Pancreas (tissue), 10 donors: ENCODE results near the gene NEURL4. TPM values are rescaled to one million over a fixed set of nuclear protein-coding genes. Genes with fewer than 3 reads are reported as not detected.

Experiments used
- ATAC-seq, 4 donors: fragments of 200-7000 bp; cut with Tn5 transposase; one replicate each; pipeline versions ENCODE4 v1.8.0 to v1.9.1; 2020; ENCODE audit warnings: mild to moderate bottlenecking in 4 of 4, moderate library complexity in 4 of 4
- DNase-seq, 6 donors: peaks; one replicate each; pipeline ENCODE4 v3.0.0-alpha.2; 2020
- FAIRE-seq: peaks from 2 replicates; lab custom pipeline; 2012; peaks lifted over from hg19 to GRCh38; lab: Jason Lieb, UNC
- H3K27ac ChIP-seq, 4 donors: fragments of 200-600 bp; sonication (generic); 1 replicate in 3 of 4; 2 replicates in 1 of 4; pipeline versions ENCODE4 v1.5.0 to v1.8.0; 2020
- H3K27me3 ChIP-seq, 4 donors: fragments of 200-600 bp; one replicate each; pipeline ENCODE4 v1.8.0; 2021
- H3K36me3 ChIP-seq, 3 donors: fragments of 200-600 bp; sonication (generic) in 1 of 3; one replicate each; pipeline versions ENCODE4 v1.5.0 to v1.8.0; 2020 to 2021
- H3K4me1 ChIP-seq, 3 donors: fragments of 200-600 bp; one replicate each; pipeline ENCODE4 v1.8.0; 2021
- H3K4me3 ChIP-seq, 4 donors: fragments of 200-600 bp; sonication (generic) in 2 of 4; one replicate each; pipeline versions ENCODE4 v1.5.0 to v1.8.0; 2020 to 2021
- H3K9me3 ChIP-seq, 4 donors: fragments of 200-600 bp; one replicate each; pipeline ENCODE4 v1.8.0; 2021
- CTCF ChIP-seq, 4 donors: fragments of 200-600 bp; sonication (generic) in 3 of 4; IDR thresholded peaks; one replicate each; pipeline versions ENCODE4 v1.5.0 to v1.8.0; 2021; ENCODE audit warnings: antibody characterized with exemption in 4 of 4
- WGBS, 2 donors: extraction: QIAGEN DNeasy Blood & Tissue Kit; methylation state at CpG; one replicate each; pipeline ENCODE4 v1.1.7; 2013; 5-methylcytosine and 5-hydroxymethylcytosine counted together
- intact Hi-C, 3 donors: fragments of 100-400 bp; cut with DNase I; formaldehyde crosslinking; loops; one replicate each; pipeline versions ENCODE4 v1.11.1 to v1.14.2; 2022
- polyA plus RNA-seq, 2 donors: library from polyadenylated mRNA; stranded (reverse); fragments of 200-250 nt; gene quantifications; one replicate each; pipeline ENCODE4 v1.2.3, GENCODE V29; 2013
- total RNA-seq, 6 donors: library from RNA; stranded (reverse); fragmentation: NEBNext Ultra II Directional in 4 of 6; extraction: Animal tissue kit (Norgen Biotek cat#: 25700) in 4 of 6; gene quantifications; one replicate each; pipeline versions ENCODE4 v1.2.1 to v1.2.4, GENCODE V29; 2021 to 2023
- donor health status: healthy with polysubstance abuse.
- donor health status: DM: no; HTN: no; CAD: no; lungs with moderate emphysema.
- donor health status: DM: no; HTN: no; CAD: no.
- donor health status: control.
- donor health status: control.
- donor health status: Bipolar disorder and iron deficiency.
- donor health status: DM: yes; HTN: yes; CAD: no.
- donor health status: DM: no; HTN: no; CAD: no.
- donor health status: DM: no; HTN: no; CAD: no.
- donor health status: DM: yes; HTN: yes; CAD: no.

Gene NEURL4
- total and polyA plus RNA-seq, 8 donors = 12.6 to 72.1 (median 18.3) TPM

DNA sequence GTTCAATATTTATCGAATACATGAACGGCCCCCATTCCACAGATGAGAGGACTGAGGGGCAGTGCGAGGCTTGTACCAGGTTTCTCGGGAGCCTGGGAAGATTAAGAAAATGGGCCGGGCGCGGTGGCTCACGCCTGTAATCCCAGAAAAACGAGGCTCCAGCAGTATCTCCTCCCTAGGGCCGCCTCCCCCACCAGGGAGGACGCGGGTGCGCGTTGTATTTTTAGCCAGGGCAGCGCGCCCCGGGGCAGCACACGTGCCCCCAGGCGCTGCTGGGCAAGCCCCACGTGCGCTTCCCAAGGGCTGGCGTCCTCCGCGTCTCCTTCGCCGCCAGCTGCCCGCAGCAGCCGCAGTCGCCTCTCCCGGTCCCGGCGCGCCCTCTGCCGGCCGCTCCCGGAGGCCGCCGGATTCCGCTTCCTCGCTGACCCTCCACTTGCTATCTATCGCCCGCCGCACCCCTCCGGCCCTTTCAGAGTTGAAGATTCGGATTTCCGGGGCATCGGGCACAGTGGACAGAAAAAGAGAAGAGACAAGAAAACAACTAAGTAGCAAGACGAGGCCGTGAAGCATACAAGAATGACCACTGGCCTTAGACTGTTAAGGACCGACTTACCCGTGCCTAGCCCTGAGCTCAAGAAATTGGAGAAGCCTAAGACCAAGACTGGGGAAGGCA is 32.8 kb downstream of the NEURL4 start:
- intact Hi-C loops = loop anchor here in 1 of 3 donors (10.0 kb wide), 1 partner anchor 252 kb away; the partner anchor contains the start of gene SLC16A11
- Histone ChIP-seq H3K4me1 (peaks cover 0 to 18% (median 13%) of the 10 kb centered on the region in 3 donors), H3K27me3 (no peaks in the 10 kb centered on the region), H3K9me3 (no peaks in the 10 kb centered on the region), H3K4me3 (peak overlapping the region in 1 of 4 donors; percentile 20), H3K27ac (no peak overlapping the region), H3K36me3 (no peaks in the 10 kb centered on the region)
- DNase-seq (peak; percentile 69 to 95 (median 85)), ATAC-seq (peak; percentile 67 to 86 (median 82)), FAIRE-seq (no peak)
- TF ChIP-seq CTCF (IDR thresholded peaks at IDR 0.05) = peak; percentile 84 to 90 (median 88)
- 4 to 7% methylated on average over 51 of the region's 51 CpGs for WGBS, 2 donors

GRCh38 chr17:7295230-7296180 is 33.6 kb downstream of the NEURL4 start:
- no peak for FAIRE-seq
- intact Hi-C loops = loop anchor here in 1 of 3 donors (10.0 kb wide), 1 partner anchor 251 kb away; the partner anchor contains the start of gene SLC16A11
- no peak for ATAC-seq

DNA sequence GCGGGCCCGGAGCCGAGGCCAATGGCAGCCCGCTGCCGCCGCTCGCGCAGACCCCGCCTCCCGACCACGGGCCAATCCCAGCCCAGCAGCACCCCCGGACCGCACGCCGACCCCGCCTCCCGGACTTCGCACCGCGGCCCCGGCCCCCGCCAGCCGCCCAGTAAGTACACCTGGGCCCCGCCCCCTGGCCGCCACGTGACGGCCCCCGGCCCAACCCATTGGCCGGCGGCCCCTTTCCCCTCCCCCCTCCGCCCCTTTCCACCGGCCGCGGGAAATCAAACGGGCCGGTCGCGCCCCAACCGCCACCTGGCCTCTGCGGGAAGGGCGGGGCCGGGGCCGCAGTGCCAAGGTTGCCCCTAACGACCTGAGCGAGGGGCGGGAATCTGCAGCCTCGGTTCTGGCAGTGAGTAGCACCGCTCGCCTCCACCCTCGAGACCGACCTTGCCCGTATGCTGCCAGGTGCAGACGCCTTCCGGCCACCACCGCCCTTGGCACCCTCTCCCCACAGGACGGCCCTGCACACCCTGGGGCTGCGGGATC is 34.5 kb downstream of the NEURL4 start, which contains the start of gene YBX2:
YBX2 (minus strand) TSS at position 26 of the 540 bp plus-strand sequence. CDS start 139 bp downstream, outside the sequence.
- Histone ChIP-seq H3K27me3 (no peaks in the 10 kb centered on the region), H3K27ac (no peak within 1 kb of the TSS), H3K4me3 (peak within 1 kb of the TSS in 2 of 4 donors; percentile 26 to 42), H3K36me3 (no peaks in the 10 kb centered on the region), H3K4me1 (peaks cover 0 to 18% (median 13%) of the 10 kb centered on the region in 3 donors), H3K9me3 (no peaks in the 10 kb centered on the region)
- FAIRE-seq (no peak), DNase-seq (peak; percentile 79 to 90 (median 85)), ATAC-seq (peak; percentile 77 to 84 (median 82))
- 1 to 3% methylated on average over 32 to 57 of the region's 57 CpGs for WGBS, 2 donors
- intact Hi-C loops = loop anchor here in 1 of 3 donors (10.0 kb wide), 1 partner anchor 250 kb away; the partner anchor contains the start of gene SLC16A11
- no peak for TF ChIP-seq CTCF (IDR thresholded peaks at IDR 0.05)

More at GRCh38 chr17:7295230-7296180, 33.6 kb downstream of the NEURL4 start:
- peak in 1 of 6 donors; percentile 25 for DNase-seq
- peaks cover 0 to 18% (median 13%) of the 10 kb centered on the region in 3 donors for H3K4me1 ChIP-seq
- WGBS, 2 donors = 65 to 66% methylated on average over 41 to 42 of the region's 42 CpGs
- H3K36me3 ChIP-seq = no peaks in the 10 kb centered on the region
- H3K9me3 ChIP-seq = no peaks in the 10 kb centered on the region
- H3K4me3 ChIP-seq = peak overlapping the region in 2 of 4 donors; percentile 26 to 42
- H3K27me3 ChIP-seq = no peaks in the 10 kb centered on the region
- no peak overlapping the region for H3K27ac ChIP-seq
- TF ChIP-seq CTCF (IDR thresholded peaks at IDR 0.05) = no peak

- peaks cover 0 to 18% (median 13%) of the 10 kb centered on the region in 3 donors for H3K4me1 ChIP-seq
- H3K27me3 ChIP-seq = no peaks in the 10 kb centered on the region
- DNase-seq = peak; percentile 48 to 83 (median 66)
- no peaks in the 10 kb centered on the region for H3K36me3 ChIP-seq
- peak overlapping the region in 2 of 4 donors; percentile 26 to 42 for H3K4me3 ChIP-seq
- H3K27ac ChIP-seq = no peak overlapping the region
- intact Hi-C loops = loop anchor here in 1 of 3 donors (10.0 kb wide), 1 partner anchor 249 kb away; the partner anchor contains the start of gene SLC16A11
- TF ChIP-seq CTCF (IDR thresholded peaks at IDR 0.05) = no peak
- peak in 3 of 4 donors; percentile 10 to 55 (median 18) for ATAC-seq
- no peak for FAIRE-seq
- WGBS, 2 donors = 10 to 12% methylated on average over 32 to 75 of the region's 75 CpGs
- H3K9me3 ChIP-seq = no peaks in the 10 kb centered on the region
Observed at GRCh38 chr17:7293816-7294613, 35.1 kb downstream of the NEURL4 start.
